CMK (cell line): ENCODE results near the gene HTR7.

Source experiments
- DNase-seq: peaks from one replicate; pipeline ENCODE4 v3.0.0-alpha.2; 2010; ENCODE audit warnings: low read depth

Gene HTR7

GRCh38 chr10:90740265-90740664 is 117.6 kb downstream of the HTR7 start:
- DNase-seq, result no peak

GRCh38 chr10:90738885-90739284 is 119.0 kb downstream of the HTR7 start:
- no peak for DNase-seq

GRCh38 chr10:90734415-90734814 is 123.4 kb downstream of the HTR7 start:
- no peak for DNase-seq

DNA sequence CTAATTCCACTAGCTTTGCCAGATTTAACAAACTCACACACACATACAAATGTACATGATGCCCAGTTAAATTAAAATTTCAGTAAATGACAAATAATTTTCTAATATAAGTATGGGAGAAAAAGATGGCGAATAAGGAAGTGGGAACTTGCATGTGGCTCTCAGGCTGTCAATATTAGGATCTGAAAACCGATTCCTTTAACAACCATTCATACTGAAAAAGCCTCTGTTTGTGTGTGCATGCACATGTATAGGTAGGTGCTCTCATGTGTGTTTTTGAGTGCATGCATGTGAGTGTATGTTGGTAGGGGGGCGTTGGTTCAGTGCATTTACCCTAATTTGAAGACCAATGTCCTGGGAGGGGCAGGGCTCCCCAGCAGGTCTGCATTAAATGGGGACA is 125.3 kb downstream of the HTR7 start:
- DNase-seq, result no peak

- DNase-seq, result no peak
Measured at GRCh38 chr10:90723416-90724068, 134.3 kb downstream of the HTR7 start.

DNA sequence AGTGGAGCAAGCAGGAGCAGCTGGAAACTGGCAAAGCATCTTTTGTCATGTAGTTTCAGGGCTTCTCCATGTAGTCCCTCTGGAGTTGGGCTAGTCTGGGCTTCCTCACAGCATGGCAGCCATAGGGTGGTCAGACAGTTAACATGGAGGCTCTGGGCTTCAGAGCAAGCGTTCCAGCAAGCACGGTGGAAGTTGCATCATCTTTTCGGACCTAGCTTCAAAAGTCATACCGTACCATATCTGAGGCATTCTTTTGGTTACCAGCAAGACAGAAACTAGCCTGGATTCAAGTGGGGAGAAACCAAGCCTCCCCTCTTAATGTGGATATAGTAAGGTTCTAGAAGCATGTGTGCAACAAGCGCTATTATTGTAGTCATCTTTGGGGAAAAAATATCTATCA is 135.0 kb downstream of the HTR7 start:
- no peak for DNase-seq

DNA sequence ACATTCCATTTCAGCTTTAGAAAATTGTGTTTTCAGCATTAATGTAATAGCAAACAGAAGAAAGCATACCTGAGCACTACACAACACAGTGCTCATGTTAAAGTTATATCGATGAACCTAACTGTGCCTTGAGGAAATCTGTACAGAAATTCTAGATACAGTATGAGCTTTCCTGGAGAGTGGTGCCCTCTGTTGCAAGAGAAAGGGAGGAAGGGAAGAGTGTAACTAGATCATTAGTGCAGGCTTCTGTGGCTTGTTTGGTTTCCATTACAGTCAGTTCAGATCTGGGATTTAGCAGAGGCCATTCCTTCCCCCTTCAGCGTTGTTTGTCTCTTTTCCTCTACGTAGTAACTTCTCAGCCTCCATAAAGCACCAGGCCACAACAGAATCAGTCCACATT is 139.7 kb downstream of the HTR7 start:
- no peak for DNase-seq

DNA sequence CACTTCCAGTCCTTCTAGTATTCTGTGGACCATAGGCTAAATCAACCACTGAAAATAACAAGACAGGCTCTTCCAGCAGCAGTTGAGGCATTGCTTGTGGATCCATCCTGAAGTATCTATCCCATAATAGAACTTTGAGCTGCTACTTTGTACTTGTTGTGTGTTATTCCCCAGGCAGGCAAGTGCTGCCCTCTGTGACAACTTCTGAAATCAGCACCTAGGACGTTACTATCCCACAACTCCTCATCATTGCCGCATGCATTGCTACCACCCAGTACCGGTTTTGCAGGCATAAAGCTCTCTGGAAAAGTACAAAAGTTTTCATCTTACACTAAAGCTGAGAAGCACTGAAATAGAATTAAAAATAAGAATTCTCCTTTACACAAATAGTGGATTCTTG is 145.3 kb downstream of the HTR7 start:
- no peak for DNase-seq

DNA sequence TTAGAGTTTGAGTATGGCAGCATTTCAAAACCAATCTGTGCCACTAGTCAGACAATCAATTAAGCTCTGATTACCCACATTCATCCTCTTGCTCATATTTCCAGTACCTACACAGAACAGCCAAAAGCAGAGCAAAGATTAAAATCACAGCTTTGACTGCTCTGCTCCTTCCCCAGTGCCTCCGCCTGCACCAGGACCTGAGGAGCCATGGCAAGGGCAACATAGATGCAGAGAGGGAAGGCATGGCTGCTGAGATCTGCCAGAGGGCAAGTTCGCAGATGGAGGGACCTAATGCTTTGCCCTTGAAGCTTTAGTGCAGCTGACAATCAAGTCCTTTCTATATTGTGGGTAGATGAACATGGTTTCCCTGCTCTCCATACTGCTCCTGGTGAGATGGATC is 148.1 kb downstream of the HTR7 start:
- no peak for DNase-seq

DNA sequence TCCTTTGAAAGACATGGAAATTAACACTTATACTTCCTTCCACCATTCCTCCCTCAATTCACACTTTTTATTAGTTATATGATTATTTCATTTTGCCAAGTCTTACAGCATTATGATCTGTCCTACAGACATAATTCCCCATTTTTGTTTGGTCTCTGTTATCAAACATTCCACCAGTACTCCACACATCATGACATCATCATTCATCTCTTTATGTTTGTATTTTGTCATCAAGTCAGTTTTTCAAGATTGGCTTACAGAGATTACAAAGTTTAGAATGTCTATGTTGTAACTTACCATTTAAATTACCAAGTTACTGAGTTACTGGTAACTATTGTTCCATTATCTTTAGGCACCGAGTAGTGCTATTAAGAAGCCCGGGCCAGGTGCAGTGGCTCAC is 150.2 kb downstream of the HTR7 start:
- DNase-seq, result no peak

GRCh38 chr10:90701428-90701827 is 156.4 kb downstream of the HTR7 start:
- no peak for DNase-seq

GRCh38 chr10:90695915-90696676 is 161.7 kb downstream of the HTR7 start:
- DNase-seq, result no peak
